Astrocyte of the cerebellum (primary cell): ENCODE measurements around the gene PRKG1.

Source experiments
- DNase-seq: peaks from one replicate; pipeline ENCODE4 v3.0.0-alpha.2; 2011; ENCODE audit warnings: low read depth
- H3K4me3 ChIP-seq: 2 replicates; pipeline ENCODE4 v1.5.1; 2011; ENCODE audit warnings: mild to moderate bottlenecking, low read depth, low read length, moderate library complexity
- in situ Hi-C: cut with HindIII; loops from 2 replicates; pipeline ENCODE4 v1.10.0; 2017; ENCODE audit warnings: low sequenced_read_pairs
- TF ChIP-seq, protein P1 (sequence below): IDR thresholded peaks from 2 replicates; pipeline ENCODE4 v1.5.1; 2012; ENCODE audit warnings: low read length, low read depth, moderate library complexity, mild to moderate bottlenecking; ENCODE audit errors: missing control alignments

PRKG1 gene

DNA sequence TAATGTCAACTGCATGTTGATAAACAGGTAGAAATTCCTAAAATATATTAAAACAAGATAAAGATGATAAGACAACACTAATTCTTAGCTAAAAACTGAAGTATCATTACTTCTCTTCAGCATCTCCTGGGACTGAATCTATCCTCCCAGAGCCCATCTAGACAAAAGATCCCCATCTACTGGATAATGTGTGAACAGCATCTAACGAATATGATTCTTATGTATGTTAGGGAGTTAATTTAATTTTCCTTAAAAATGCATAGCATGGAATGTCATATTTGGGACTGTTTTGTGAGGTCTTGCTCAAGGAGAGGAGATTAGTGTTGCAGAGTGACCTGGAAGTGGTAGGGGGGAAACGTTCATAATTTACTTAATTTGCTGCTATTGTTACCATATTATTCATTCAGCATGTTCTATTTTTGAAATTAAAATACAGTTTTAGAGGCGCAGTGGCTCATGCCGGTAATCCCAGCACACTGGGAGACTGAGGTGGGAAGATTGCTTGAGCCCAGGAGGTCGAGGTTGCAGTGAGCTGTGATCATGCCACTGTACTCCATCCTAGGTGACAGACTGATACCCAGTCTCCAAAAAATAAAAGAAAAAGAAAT is 930.2 kb downstream of the PRKG1 start:
- in situ Hi-C loops, result no loop called here
- no peak overlapping the region for H3K4me3 ChIP-seq
- TF ChIP-seq, protein P1, sequence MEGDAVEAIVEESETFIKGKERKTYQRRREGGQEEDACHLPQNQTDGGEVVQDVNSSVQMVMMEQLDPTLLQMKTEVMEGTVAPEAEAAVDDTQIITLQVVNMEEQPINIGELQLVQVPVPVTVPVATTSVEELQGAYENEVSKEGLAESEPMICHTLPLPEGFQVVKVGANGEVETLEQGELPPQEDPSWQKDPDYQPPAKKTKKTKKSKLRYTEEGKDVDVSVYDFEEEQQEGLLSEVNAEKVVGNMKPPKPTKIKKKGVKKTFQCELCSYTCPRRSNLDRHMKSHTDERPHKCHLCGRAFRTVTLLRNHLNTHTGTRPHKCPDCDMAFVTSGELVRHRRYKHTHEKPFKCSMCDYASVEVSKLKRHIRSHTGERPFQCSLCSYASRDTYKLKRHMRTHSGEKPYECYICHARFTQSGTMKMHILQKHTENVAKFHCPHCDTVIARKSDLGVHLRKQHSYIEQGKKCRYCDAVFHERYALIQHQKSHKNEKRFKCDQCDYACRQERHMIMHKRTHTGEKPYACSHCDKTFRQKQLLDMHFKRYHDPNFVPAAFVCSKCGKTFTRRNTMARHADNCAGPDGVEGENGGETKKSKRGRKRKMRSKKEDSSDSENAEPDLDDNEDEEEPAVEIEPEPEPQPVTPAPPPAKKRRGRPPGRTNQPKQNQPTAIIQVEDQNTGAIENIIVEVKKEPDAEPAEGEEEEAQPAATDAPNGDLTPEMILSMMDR, result peak; percentile 70
- DNase-seq, result peak; percentile 31

DNA sequence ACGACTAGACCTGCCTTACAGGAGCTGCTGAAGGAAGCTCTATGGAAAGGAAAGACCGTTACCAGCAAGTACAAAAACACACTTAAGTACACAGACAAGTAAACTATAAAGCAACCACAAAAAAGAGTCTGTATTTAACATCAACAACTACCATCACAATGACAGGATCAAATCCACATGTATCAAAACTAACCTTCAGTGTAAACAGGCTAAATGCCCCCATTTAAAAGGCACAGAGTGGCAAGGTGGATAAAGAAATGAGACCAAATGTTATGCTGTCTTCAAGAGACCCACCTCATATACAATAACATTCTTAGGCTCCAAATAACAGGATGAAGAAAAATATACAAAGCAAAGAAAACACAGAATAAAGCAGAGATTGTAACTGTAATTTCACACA is 932.8 kb downstream of the PRKG1 start:
- DNase-seq, result no peak
- H3K4me3 ChIP-seq, result no peak overlapping the region
- TF ChIP-seq, protein P1, result no peak
- in situ Hi-C loops, result no loop called here

DNA sequence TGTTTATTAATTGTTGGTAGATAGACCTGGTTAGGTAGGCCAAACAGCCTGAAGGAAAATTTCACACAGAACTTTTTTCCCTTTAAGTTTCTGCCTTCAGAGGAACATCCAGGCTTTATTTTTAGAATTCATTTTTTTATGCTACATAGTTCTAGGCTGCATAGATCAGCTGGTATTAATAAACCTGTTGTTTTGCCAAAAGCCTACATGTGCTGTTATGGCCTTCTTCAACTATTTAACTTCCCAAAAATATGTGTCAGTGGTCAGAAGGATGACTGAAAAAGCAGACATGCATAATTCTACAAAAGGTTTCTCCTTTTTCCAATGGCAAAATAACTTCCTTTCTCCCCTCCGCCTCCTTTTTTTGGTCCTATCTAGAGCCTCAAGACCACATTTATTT is 936.8 kb downstream of the PRKG1 start:
- in situ Hi-C loops, result no loop called here
- TF ChIP-seq, protein P1, result no peak
- no peak for DNase-seq
- no peak overlapping the region for H3K4me3 ChIP-seq

DNA sequence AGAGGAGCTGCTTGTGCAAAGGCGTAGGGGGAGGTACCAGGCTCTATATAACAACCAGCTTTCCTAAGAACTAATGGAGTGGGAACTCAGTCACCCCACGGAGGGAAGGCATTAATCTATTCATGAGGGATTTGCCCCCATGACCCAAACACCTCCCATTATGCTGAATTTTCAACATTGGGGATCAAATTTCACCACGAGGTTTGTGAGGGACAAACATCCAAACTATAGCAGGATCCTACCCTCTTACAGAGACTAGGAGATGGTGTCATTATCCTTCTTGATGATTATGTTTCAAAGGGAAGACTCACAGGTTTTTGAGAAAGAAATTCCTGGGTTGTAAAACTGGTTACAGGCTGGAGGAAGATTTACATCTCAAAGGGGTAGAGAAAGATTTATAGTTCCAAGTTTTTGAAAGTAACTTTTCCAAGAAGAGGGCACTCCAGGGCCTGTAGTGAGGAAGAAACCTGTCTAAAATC is 944.8 kb downstream of the PRKG1 start:
- no peak for DNase-seq
- TF ChIP-seq, protein P1, result no peak
- in situ Hi-C loops, result no loop called here
- no peak overlapping the region for H3K4me3 ChIP-seq

DNA sequence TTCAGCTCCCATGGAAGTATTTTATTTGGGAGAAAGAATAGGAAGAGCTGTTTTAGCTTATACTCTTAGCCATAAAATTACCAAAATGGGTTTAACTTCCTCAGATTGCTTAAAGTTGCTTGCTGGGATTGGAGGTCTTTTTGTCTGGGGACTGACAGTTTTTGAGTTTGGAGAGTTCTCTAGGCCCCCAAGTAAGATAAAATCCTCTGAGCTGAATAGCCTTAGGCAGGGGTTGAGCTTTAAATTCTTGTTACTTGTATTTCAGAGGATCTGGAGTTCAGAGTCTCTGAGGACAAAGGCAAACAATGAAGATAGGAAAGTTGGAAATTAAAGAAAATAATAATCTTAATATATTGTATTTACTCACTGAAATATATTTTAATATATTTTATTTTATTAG is 945.4 kb downstream of the PRKG1 start:
- TF ChIP-seq, protein P1, result no peak
- no peak for DNase-seq

DNA sequence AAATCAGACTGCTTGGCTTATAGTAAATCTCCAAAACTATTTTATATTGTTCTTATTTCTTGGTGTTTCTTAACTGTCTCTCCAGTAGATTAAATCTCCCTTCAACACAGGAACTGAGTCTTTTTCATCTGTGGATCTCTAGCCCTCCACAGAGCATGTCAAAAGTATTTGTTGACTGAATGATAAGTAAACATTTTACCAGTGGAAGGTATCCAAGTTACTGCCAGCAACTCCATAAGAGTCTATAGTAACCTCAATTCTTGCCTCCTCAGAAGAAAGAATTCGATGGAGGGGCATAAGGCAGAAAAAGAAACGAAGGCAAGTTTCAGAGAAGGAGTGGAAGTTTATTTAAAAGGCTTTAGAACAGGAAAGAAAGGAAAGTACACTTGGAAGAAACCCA is 945.9 kb downstream of the PRKG1 start:
- DNase-seq, result no peak
- TF ChIP-seq, protein P1, result no peak
- in situ Hi-C loops, result no loop called here
- H3K4me3 ChIP-seq, result no peak overlapping the region

More for the DNA sequence above, 945.4 kb downstream of the PRKG1 start:
- no peak overlapping the region for H3K4me3 ChIP-seq
- in situ Hi-C loops, result no loop called here
